Effector memory CD4-positive, alpha-beta T cell (primary cell): ENCODE results near the gene ADCK1.

ENCODE experiments used
- DNase-seq, 3 donors: peaks; one replicate each; pipeline ENCODE4 v3.0.0-alpha.2; 2020
- H3K27ac ChIP-seq: 2 replicates; pipeline ENCODE4 v1.7.0; 2013; ENCODE audit warnings: mild to moderate bottlenecking, low read length, moderate library complexity; ENCODE audit not compliant: insufficient read depth, poor library complexity, severe bottlenecking
- H3K27me3 ChIP-seq: replicated peaks from 2 replicates; pipeline ENCODE4 v1.7.0; 2013; ENCODE audit warnings: mild to moderate bottlenecking, low read length; ENCODE audit not compliant: insufficient read depth, control insufficient read depth, poor library complexity, severe bottlenecking
- H3K36me3 ChIP-seq: 2 replicates; pipeline ENCODE4 v1.7.0; 2013; ENCODE audit warnings: mild to moderate bottlenecking, low read length, moderate library complexity; ENCODE audit not compliant: control insufficient read depth, insufficient read depth
- H3K4me1 ChIP-seq: 2 replicates; pipeline ENCODE4 v1.7.0; 2013; ENCODE audit warnings: low read length, mild to moderate bottlenecking; ENCODE audit not compliant: control insufficient read depth, insufficient read depth, poor library complexity, severe bottlenecking
- H3K4me3 ChIP-seq: 2 replicates; pipeline ENCODE4 v1.7.0; 2013; ENCODE audit warnings: low read length, low read depth, mild to moderate bottlenecking; ENCODE audit not compliant: insufficient read depth, poor library complexity, severe bottlenecking
- H3K9me3 ChIP-seq: 2 replicates; pipeline ENCODE4 v1.7.0; 2013; ENCODE audit warnings: mild to moderate bottlenecking, low read length, moderate library complexity; ENCODE audit not compliant: control insufficient read depth

Gene ADCK1

DNA sequence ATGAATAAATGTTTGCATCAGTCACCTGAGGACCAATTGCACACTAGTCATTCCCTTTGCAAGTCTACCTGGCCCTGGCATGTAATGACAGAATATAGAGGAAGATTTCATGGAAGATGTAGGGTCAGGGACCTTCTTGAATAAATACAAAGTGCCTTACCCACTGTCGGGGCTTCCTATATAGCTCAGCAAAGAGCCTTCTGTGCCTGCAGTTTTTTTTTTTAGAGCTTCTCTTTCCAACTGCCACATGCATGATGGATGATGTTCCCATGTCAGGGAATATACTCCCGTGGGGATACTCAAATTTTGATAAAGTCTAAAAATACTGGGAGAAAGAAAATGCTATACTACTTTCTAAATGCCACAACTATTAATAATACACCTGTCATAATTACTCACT is 176.7 kb downstream of the ADCK1 start:
- Histone ChIP-seq H3K4me1 (no peaks in the 10 kb centered on the region), H3K4me3 (no peak overlapping the region), H3K36me3 (no peaks in the 10 kb centered on the region), H3K27me3 (peaks cover 4% of the 10 kb centered on the region), H3K9me3 (no peaks in the 10 kb centered on the region), H3K27ac (no peak overlapping the region)
- no peak for DNase-seq

DNA sequence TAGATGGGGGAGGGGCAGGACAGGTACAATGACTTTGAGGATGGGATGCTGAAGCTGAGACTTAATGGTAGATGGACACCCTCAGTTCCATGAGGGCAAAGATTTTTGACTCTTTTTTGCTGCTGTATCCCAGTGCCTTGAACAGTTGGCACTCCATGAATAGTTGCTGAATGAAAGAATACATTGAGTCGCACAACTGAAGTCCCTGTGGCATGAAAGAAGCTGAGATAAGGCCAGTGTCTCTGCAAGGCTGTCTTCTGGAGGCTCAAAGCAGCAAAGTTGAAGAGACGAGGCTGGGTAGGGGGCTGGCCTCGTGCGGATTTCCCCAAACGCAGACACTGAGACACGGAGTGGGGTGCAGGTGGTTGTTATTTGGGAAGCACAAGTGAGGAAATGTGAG is 179.3 kb downstream of the ADCK1 start:
- Histone ChIP-seq H3K4me3 (no peak overlapping the region), H3K27ac (no peak overlapping the region), H3K27me3 (peaks cover 4% of the 10 kb centered on the region), H3K4me1 (no peaks in the 10 kb centered on the region), H3K9me3 (no peaks in the 10 kb centered on the region), H3K36me3 (no peaks in the 10 kb centered on the region)
- DNase-seq, result no peak

DNA sequence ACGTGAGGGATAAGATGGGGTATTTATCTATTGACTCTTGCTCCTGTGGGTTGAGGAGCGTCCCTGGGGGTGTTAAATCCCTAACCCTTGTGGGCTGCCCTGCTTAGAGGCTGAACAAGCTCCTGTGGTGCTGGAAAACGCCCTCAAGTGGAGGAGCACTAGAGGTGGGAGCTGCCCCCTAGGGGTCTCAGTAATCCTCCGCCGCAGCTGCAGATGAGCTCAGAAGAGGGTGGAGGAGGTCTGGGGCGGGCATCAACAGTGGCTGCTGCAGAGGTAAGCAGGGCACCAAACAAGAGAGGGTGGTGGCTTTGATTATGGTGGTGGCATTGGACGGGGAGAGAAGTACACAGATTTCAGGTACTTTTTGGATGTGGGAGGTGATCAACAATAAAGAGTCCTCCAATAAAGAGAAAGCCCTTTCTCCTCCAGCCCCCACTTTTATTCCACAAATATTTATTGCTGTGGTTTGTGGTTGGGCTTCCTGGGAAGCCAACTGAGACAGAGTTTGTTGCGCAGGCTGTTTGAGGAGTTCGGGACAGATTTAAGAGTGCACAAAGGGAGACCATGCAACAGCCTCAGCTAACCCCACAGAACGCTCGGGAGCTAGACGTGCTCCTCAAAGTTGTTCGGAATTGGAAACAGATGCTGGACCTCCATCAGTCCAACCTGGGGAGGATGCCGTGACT is 179.9 kb downstream of the ADCK1 start:
- Histone ChIP-seq H3K27ac (no peak overlapping the region), H3K36me3 (no peaks in the 10 kb centered on the region), H3K27me3 (peaks cover 4% of the 10 kb centered on the region), H3K4me3 (no peak overlapping the region), H3K9me3 (no peaks in the 10 kb centered on the region), H3K4me1 (no peaks in the 10 kb centered on the region)
- no peak for DNase-seq

DNA sequence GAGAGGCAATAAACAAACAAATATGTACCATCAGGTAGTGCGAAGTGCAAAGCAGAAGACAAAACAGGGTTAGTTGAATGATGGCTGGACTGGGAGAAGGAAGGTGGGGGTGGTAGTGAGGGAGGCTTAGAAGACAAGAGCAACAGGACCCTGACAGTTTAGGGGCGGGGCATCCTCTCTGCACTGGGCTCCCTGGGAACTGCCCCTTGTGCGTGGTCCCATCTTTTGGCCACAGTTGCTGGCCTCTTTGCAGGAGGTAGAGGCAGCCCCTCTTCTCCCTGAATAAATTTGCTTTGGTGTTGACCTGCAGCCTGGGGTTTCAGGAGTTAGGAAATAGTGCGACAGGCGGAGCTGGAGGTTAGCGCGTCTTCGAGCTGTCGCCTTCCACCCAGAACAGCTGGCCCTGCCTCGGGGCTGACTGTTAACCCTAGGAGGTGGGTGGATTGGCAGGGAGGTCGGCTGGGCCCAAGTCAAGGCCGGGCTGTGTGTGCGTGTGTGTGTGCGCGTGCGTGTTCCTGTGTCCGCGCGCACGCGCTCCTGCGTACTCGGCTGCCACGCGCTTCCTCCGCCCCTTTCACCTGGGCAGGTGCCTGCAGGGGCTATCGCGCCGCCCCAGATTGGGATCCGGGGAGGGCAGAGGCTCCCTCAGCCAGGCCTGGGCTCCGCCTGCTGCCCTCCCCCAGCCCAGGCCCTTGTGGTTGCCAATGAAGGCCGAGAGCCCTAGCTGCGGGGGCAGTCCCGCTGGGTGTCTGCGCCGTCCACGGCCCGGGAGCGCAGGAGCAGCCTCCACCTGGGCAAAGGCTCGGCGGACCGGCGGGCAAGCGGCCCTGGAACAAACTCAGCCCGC is 180.8 kb downstream of the ADCK1 start:
- H3K4me3 ChIP-seq, result no peak overlapping the region
- H3K36me3 ChIP-seq, result no peaks in the 10 kb centered on the region
- no peak for DNase-seq
- H3K4me1 ChIP-seq, result no peaks in the 10 kb centered on the region
- H3K9me3 ChIP-seq, result no peaks in the 10 kb centered on the region
- H3K27ac ChIP-seq, result no peak overlapping the region
- H3K27me3 ChIP-seq, result peaks cover 4% of the 10 kb centered on the region
